ENCODE results near the gene FABP1. TPM values are rescaled to one million over a fixed set of nuclear protein-coding genes. Genes with fewer than 3 reads are reported as not detected.

Gene FABP1
- total and polyA plus RNA-seq, 2 of the 4 experiments (the other 2 are of a cell fraction) = not detected

- Histone ChIP-seq H3K18ac (ENCODE audit: low read depth, low read length) (no peak overlapping the region), H3K27ac (ENCODE audit: insufficient read depth, low read length) (no peak overlapping the region), H2BK15ac (ENCODE audit: low read depth, low read length) (no peak overlapping the region), H3K79me1 (ENCODE audit: low read depth in 1 of 2, low read length in 2 of 2) (no peaks in the 10 kb centered on the region), H3K4me2 (ENCODE audit: low read depth, low read length) (no peak overlapping the region), H3K9me3 (ENCODE audit: control insufficient read depth, insufficient read depth, low read length) (no peaks in the 10 kb centered on the region), H3K4me1 (ENCODE audit: control insufficient read depth, insufficient read depth, low read length) (no peaks in the 10 kb centered on the region), H3K4ac (ENCODE audit: low read depth, low read length) (no peak overlapping the region), H4K20me1 (ENCODE audit: insufficient read depth, low read length) (no peaks in the 10 kb centered on the region), H4K91ac (ENCODE audit: insufficient read depth, low read depth, low read length) (no peak overlapping the region), H2BK120ac (ENCODE audit: low read depth, low read length) (no peak overlapping the region), H3K9me1 (ENCODE audit: insufficient read depth, low read length) (no peaks in the 10 kb centered on the region), H3K27me3 (ENCODE audit: control insufficient read depth, insufficient read depth, low read length) (peaks cover 12% of the 10 kb centered on the region), H2AFZ (replicated peaks; ENCODE audit: low read length, poor library complexity) (no peak overlapping the region), H3K36me3 (ENCODE audit: control insufficient read depth, insufficient read depth, low read length) (no peaks in the 10 kb centered on the region), H2BK20ac (ENCODE audit: low read depth, low read length) (no peak overlapping the region), H4K5ac (ENCODE audit: low read depth, low read length) (no peak overlapping the region), H3K56ac (ENCODE audit: extremely low read depth, insufficient read depth, low read length) (no peak overlapping the region), H2BK5ac (ENCODE audit: low read depth, low read length, poor library complexity, severe bottlenecking) (no peak overlapping the region), H3K14ac (replicated peaks; ENCODE audit: low read depth, low read length) (no peak overlapping the region), H3K23ac (ENCODE audit: low read depth, low read length) (no peak overlapping the region), H2AK5ac (ENCODE audit: low read depth, low read length) (no peak overlapping the region), H3K9ac (ENCODE audit: low read depth, low read length) (no peak overlapping the region), H2AK9ac (replicated peaks; ENCODE audit: low read depth, low read length, poor library complexity) (no peak overlapping the region), H3K4me3 (ENCODE audit: insufficient read depth, low read depth, low read length) (no peak overlapping the region), H4K8ac (ENCODE audit: low read depth in 2 of 2, low read length in 2 of 2) (no peak overlapping the region)
- in situ Hi-C loops (cut with MboI; ENCODE audit: low sequenced_read_pairs) (no loop called here), intact Hi-C loops (cut with micrococcal nuclease) (no loop called here), dilution Hi-C loops (cut with HindIII; ENCODE audit: low sequenced_read_pairs, unreplicated experiment) (no loop called here)
- ChIA-PET POLR2A (ENCODE audit: unreplicated experiment) (no interaction called here), CTCF (interaction anchor here (1.6 kb wide), 1 partner anchor 14 kb away, joined by 3 read pairs; no protein-coding TSS in a partner anchor)
- ATAC-seq (ENCODE audit: low read depth) (no peak), DNase-seq (no peak)
- WGBS, 2 experiments (ENCODE audit: extremely low coverage in 2 of 2, insufficient read length in 1 of 2) = no CpG with 5 or more reads among the region's 8 CpGs
- no TSS peak for BruUV-seq (replicated peaks)
- no peak for TF ChIP-seq USF2 (IDR thresholded peaks at IDR 0.05; ENCODE audit: low read depth, low read length)
- TF ChIP-seq MXI1 (IDR thresholded peaks at IDR 0.05; ENCODE audit: borderline replicate concordance, low read depth, low read length) = no peak
- TF ChIP-seq FOS (IDR thresholded peaks at IDR 0.05; ENCODE audit: low read depth, low read length) = no peak
- TF ChIP-seq CEBPB (IDR thresholded peaks at IDR 0.05; ENCODE audit: low read depth, low read length) = no peak
- no peak for TF ChIP-seq SMC3 (IDR thresholded peaks at IDR 0.05; ENCODE audit: low read depth, low read length)
- no peak for TF ChIP-seq CTCF (conservative IDR thresholded peaks at IDR 0.05; ENCODE audit: low read depth, low read length)
- TF ChIP-seq RCOR1 (IDR thresholded peaks at IDR 0.05; ENCODE audit: insufficient replicate concordance, low read length) = no peak
- no peak for TF ChIP-seq MAZ (IDR thresholded peaks at IDR 0.05; ENCODE audit: borderline replicate concordance, low read depth, low read length)
- TF ChIP-seq ELK1 (IDR thresholded peaks at IDR 0.05; ENCODE audit: borderline replicate concordance, low read depth, low read length) = no peak
- no peak for TF ChIP-seq BHLHE40 (IDR thresholded peaks at IDR 0.05; ENCODE audit: low read depth, low read length)
- TF ChIP-seq MAFK (IDR thresholded peaks at IDR 0.05; ENCODE audit: low read depth, low read length) = no peak
- no peak for TF ChIP-seq CHD1 (IDR thresholded peaks at IDR 0.05; ENCODE audit: low read depth, low read length)
- no peak for TF ChIP-seq RFX5 (IDR thresholded peaks at IDR 0.05; ENCODE audit: low read depth, low read length)
- no peak for TF ChIP-seq NFE2L2 (IDR thresholded peaks at IDR 0.05; ENCODE audit: low read depth, low read length)
- TF ChIP-seq RAD21 (IDR thresholded peaks at IDR 0.05; ENCODE audit: low read length) = no peak
Measured at GRCh38 chr2:88090446-88091283, 37.2 kb downstream of the FABP1 start.

All from IMR-90 (cell line).